Measurements from ENCODE around the gene KCNQ1. TPM values are rescaled to one million over a fixed set of nuclear protein-coding genes. Genes with fewer than 3 reads are reported as not detected.

Gene KCNQ1
- total and polyA plus RNA-seq, 2 donors (not counting 1 experiment from before 2014, with no cell fraction given): not detected

DNA sequence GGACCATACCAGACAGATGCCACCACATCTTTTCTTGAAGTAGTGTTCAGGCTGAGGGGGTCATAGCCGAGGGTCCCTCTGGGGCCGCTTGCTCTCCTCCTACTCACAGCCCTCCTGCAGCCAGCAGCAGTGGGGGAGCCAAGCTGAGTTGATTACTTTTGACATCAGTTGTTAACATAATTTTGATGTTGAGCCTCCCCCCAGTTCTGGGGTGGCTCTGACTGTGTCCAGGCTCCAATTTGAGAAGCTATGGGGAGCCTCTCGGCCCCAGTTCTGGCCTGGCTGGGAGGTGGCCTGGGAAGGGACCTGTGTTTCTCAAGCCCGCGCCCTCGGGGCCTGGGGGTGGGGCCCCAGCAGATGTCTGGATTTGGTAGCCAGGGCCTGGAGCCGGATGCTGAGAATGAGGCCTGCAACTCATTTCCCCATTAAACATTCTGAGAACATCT lies 207.0 kb downstream of the KCNQ1 start:
- TF ChIP-seq, protein P1, sequence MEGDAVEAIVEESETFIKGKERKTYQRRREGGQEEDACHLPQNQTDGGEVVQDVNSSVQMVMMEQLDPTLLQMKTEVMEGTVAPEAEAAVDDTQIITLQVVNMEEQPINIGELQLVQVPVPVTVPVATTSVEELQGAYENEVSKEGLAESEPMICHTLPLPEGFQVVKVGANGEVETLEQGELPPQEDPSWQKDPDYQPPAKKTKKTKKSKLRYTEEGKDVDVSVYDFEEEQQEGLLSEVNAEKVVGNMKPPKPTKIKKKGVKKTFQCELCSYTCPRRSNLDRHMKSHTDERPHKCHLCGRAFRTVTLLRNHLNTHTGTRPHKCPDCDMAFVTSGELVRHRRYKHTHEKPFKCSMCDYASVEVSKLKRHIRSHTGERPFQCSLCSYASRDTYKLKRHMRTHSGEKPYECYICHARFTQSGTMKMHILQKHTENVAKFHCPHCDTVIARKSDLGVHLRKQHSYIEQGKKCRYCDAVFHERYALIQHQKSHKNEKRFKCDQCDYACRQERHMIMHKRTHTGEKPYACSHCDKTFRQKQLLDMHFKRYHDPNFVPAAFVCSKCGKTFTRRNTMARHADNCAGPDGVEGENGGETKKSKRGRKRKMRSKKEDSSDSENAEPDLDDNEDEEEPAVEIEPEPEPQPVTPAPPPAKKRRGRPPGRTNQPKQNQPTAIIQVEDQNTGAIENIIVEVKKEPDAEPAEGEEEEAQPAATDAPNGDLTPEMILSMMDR (conservative IDR thresholded peaks at IDR 0.05 in 1 of 2, IDR thresholded peaks at IDR 0.05 in 1 of 2; ENCODE audit: low read depth in 1 of 2, low read length in 2 of 2): no peak
- TF ChIP-seq EZH2 (IDR thresholded peaks at IDR 0.05; ENCODE audit: low read length, missing control alignments): no peak
- H3K9me3 ChIP-seq (ENCODE audit: control insufficient read depth, insufficient read depth, low read depth, low read length): no peaks in the 10 kb centered on the region
- H3K27me3 ChIP-seq (ENCODE audit: control insufficient read depth, insufficient read depth, low read length): no peaks in the 10 kb centered on the region
- H3K79me2 ChIP-seq (ENCODE audit: control insufficient read depth, insufficient read depth, low read length): no peaks in the 10 kb centered on the region
- no peak overlapping the region for H3K4me3 ChIP-seq (replicated peaks in 1 of 4; ENCODE audit: control extremely low read depth in 1 of 4, insufficient read depth in 1 of 4, low read depth in 3 of 4, low read length in 4 of 4)
- no peaks in the 10 kb centered on the region for H3K4me1 ChIP-seq (ENCODE audit: control insufficient read depth, extremely low read depth, insufficient read depth, low read length)
- DNase-seq (ENCODE audit: low read depth in 2 of 2): no peak
- H3K9ac ChIP-seq (ENCODE audit: insufficient read depth, low read length): no peak overlapping the region
- H3K4me2 ChIP-seq (ENCODE audit: extremely low read depth, insufficient read depth, low read length): no peak overlapping the region
- H3K27ac ChIP-seq (ENCODE audit: insufficient read depth, low read length): no peak overlapping the region
- H4K20me1 ChIP-seq (ENCODE audit: control insufficient read depth, extremely low read depth, insufficient read depth, low read length): no peaks in the 10 kb centered on the region
- H3K36me3 ChIP-seq (ENCODE audit: control insufficient read depth, insufficient read depth, low read length): no peaks in the 10 kb centered on the region
- no peak overlapping the region for H2AFZ ChIP-seq (ENCODE audit: low read length)

DNA sequence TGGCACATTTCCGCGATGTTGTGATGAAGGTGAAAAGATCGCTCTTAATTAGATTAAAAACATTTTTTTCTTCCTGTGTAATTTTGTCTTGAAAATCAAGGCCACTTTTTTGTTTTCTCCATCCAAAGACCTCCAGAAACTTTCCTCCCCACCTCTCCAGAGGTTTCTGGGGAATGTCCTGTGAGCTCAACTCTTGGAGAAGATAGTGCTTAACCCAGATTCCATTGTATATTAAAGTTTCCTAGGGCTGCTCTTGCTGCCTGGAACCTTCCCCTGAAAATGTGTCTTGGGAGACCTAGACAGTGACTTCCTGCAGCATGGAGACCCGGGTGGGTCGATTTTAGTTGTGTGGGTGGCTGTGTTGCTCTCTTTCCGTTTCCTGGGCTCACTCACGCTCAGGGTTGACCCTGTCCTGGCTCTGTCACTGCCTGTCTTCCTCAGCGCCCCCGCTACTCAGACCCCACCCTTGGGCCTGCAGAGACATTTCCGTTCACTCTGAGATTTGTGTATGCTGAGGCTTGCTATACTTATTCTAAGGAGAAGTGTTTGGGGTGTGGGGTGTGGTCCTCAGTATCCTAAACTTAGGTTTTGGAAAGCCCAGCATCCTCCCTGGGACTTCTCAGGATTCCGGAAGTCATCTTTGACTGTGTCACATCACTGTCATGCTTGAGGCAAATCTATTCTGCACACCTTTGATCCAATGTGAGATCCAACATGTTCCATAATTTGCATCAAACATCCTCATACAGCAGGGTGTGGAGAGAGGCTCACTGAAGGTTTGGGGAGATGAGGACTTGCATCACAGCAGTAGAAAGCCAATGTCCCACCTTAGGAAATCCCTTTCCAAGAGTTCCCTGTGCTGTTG lies 207.8 kb downstream of the KCNQ1 start:
- Histone ChIP-seq H3K9ac (ENCODE audit: insufficient read depth, low read length) (no peak overlapping the region), H3K4me2 (ENCODE audit: extremely low read depth, insufficient read depth, low read length) (no peak overlapping the region), H2AFZ (ENCODE audit: low read length) (no peak overlapping the region), H3K36me3 (ENCODE audit: control insufficient read depth, insufficient read depth, low read length) (no peaks in the 10 kb centered on the region), H3K27me3 (ENCODE audit: control insufficient read depth, insufficient read depth, low read length) (no peaks in the 10 kb centered on the region), H3K4me3 (replicated peaks in 1 of 4; ENCODE audit: control extremely low read depth in 1 of 4, insufficient read depth in 1 of 4, low read depth in 3 of 4, low read length in 4 of 4) (no peak overlapping the region), H3K27ac (ENCODE audit: insufficient read depth, low read length) (no peak overlapping the region), H3K4me1 (ENCODE audit: control insufficient read depth, extremely low read depth, insufficient read depth, low read length) (no peaks in the 10 kb centered on the region), H4K20me1 (ENCODE audit: control insufficient read depth, extremely low read depth, insufficient read depth, low read length) (no peaks in the 10 kb centered on the region), H3K79me2 (ENCODE audit: control insufficient read depth, insufficient read depth, low read length) (no peaks in the 10 kb centered on the region), H3K9me3 (ENCODE audit: control insufficient read depth, insufficient read depth, low read depth, low read length) (no peaks in the 10 kb centered on the region)
- TF ChIP-seq EZH2 (IDR thresholded peaks at IDR 0.05; ENCODE audit: low read length, missing control alignments): no peak
- TF ChIP-seq, protein P1 (conservative IDR thresholded peaks at IDR 0.05 in 1 of 2, IDR thresholded peaks at IDR 0.05 in 1 of 2; ENCODE audit: low read depth in 1 of 2, low read length in 2 of 2): no peak
- DNase-seq (ENCODE audit: low read depth in 2 of 2): no peak

DNA sequence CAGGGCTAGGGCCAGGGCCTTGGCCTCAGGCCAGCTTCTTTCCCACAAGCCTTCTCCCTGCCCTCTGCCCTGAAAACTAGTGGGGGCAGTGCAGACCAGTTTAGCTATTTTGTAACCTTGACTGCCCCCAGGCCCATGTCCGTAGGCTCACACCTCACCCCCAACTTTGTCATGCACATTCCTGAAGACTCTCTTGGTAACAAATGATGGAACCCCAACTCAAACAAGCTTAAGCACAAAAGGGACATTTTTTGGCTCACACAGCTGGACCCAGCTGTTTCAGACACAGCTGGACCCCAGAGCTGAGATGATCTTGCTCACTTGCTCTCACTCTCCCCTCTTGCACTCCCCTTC lies 208.4 kb downstream of the KCNQ1 start:
- no peak overlapping the region for H3K4me3 ChIP-seq (replicated peaks in 1 of 4; ENCODE audit: control extremely low read depth in 1 of 4, insufficient read depth in 1 of 4, low read depth in 3 of 4, low read length in 4 of 4)
- TF ChIP-seq, protein P1 (conservative IDR thresholded peaks at IDR 0.05 in 1 of 2, IDR thresholded peaks at IDR 0.05 in 1 of 2; ENCODE audit: low read depth in 1 of 2, low read length in 2 of 2): no peak
- no peak for TF ChIP-seq EZH2 (IDR thresholded peaks at IDR 0.05; ENCODE audit: low read length, missing control alignments)

More for the DNA sequence above, 208.4 kb downstream of the KCNQ1 start:
- Histone ChIP-seq H3K4me1 (ENCODE audit: control insufficient read depth, extremely low read depth, insufficient read depth, low read length) (no peaks in the 10 kb centered on the region), H3K36me3 (ENCODE audit: control insufficient read depth, insufficient read depth, low read length) (no peaks in the 10 kb centered on the region), H3K9me3 (ENCODE audit: control insufficient read depth, insufficient read depth, low read depth, low read length) (no peaks in the 10 kb centered on the region), H2AFZ (ENCODE audit: low read length) (no peak overlapping the region), H3K27ac (ENCODE audit: insufficient read depth, low read length) (no peak overlapping the region), H3K79me2 (ENCODE audit: control insufficient read depth, insufficient read depth, low read length) (no peaks in the 10 kb centered on the region), H3K9ac (ENCODE audit: insufficient read depth, low read length) (no peak overlapping the region), H3K4me2 (ENCODE audit: extremely low read depth, insufficient read depth, low read length) (no peak overlapping the region), H4K20me1 (ENCODE audit: control insufficient read depth, extremely low read depth, insufficient read depth, low read length) (no peaks in the 10 kb centered on the region), H3K27me3 (ENCODE audit: control insufficient read depth, insufficient read depth, low read length) (no peaks in the 10 kb centered on the region)
- DNase-seq (ENCODE audit: low read depth in 2 of 2): no peak

Data from fibroblast of lung (primary cell).